ENCODE results near the gene KRT77.

DNA sequence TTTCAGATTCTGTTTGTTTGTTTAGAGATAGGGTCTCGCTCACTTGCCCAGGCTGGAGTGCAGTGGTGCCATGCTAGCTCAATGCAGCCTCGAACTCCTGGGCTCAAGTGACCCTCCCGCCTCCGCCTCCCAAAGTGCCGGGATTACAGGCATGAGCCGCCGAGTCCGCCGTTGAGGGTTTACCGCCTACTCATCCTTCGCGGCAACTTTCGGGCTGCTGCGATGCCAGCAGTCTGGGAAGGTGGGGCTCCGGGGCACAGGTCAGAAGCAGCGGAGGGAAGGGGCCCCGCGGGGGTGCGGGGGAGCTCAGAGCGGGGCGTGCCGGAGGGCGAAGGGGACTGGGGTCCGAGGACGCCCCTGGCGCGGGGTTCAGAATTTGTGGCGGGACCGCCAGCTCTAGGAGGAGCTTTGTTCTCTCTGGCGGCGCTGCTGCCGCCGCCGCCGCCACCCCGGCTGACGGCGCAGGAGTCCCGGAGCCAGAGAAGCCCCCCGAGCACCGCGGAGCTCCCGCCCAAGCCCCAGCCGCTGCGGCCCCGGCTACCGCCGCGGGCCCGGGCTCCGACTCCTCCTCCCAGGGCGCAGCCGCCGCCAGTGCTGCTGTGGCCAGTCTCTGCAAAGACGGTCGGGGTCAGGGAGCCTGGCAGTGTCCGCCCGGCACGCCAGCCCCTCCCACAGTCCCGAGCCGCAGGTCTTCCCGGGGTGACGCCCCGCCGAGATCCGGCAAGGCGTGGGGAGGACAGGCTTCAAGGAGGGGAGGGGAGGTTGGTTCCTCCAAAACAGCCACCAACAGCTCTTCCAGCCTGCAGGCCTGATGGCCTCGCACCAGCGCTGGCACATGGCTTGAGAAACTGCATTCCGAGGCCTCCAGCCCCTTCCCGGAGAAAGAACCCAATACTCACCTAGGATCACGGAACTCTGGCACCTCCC lies 10.9 kb upstream of the KRT77 start:
- TF ChIP-seq, protein P1, sequence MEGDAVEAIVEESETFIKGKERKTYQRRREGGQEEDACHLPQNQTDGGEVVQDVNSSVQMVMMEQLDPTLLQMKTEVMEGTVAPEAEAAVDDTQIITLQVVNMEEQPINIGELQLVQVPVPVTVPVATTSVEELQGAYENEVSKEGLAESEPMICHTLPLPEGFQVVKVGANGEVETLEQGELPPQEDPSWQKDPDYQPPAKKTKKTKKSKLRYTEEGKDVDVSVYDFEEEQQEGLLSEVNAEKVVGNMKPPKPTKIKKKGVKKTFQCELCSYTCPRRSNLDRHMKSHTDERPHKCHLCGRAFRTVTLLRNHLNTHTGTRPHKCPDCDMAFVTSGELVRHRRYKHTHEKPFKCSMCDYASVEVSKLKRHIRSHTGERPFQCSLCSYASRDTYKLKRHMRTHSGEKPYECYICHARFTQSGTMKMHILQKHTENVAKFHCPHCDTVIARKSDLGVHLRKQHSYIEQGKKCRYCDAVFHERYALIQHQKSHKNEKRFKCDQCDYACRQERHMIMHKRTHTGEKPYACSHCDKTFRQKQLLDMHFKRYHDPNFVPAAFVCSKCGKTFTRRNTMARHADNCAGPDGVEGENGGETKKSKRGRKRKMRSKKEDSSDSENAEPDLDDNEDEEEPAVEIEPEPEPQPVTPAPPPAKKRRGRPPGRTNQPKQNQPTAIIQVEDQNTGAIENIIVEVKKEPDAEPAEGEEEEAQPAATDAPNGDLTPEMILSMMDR (IDR thresholded peaks at IDR 0.05) = no peak
- no peak for TF ChIP-seq POLR2A (IDR thresholded peaks at IDR 0.05)
